Endothelial cell (in vitro differentiated cells): ENCODE measurements around the gene AKR1C8. TPM values are rescaled to one million over a fixed set of nuclear protein-coding genes. Genes with fewer than 3 reads are reported as not detected.
"Not testable (repeated sequence)": the region's sequence is repeated elsewhere in the genome, so short reads cannot be mapped to it uniquely, and the experiment has no call there.

ENCODE experiments used
- DNase-seq: peaks from one replicate; pipeline ENCODE4 v3.0.0; 2021; ENCODE audit warnings: low spot score
- H3K27ac Mint-ChIP-seq: one replicate; pipeline ENCODE4 v1.8.0; 2021; ENCODE audit warnings: mixed read lengths, inconsistent platforms; ENCODE audit not compliant: unreplicated experiment
- H3K27me3 Mint-ChIP-seq: one replicate; pipeline ENCODE4 v1.8.0; 2021; ENCODE audit warnings: mild to moderate bottlenecking, moderate library complexity, mixed read lengths, inconsistent platforms; ENCODE audit not compliant: unreplicated experiment
- H3K36me3 Mint-ChIP-seq: one replicate; pipeline ENCODE4 v1.8.0; 2021; ENCODE audit warnings: mild to moderate bottlenecking, low read depth, mixed read lengths, inconsistent platforms; ENCODE audit not compliant: unreplicated experiment
- H3K4me1 Mint-ChIP-seq: one replicate; pipeline ENCODE4 v1.8.0; 2021; ENCODE audit warnings: mild to moderate bottlenecking, mixed read lengths, inconsistent platforms; ENCODE audit not compliant: unreplicated experiment
- H3K4me3 Mint-ChIP-seq: one replicate; pipeline ENCODE4 v1.8.0; 2021; ENCODE audit warnings: mild to moderate bottlenecking, mixed read lengths, inconsistent platforms; ENCODE audit not compliant: unreplicated experiment
- H3K9me3 Mint-ChIP-seq: one replicate; pipeline ENCODE4 v1.8.0; 2021; ENCODE audit warnings: mixed read lengths, inconsistent platforms; ENCODE audit not compliant: unreplicated experiment
- total RNA-seq: library from RNA; stranded (reverse); fragmentation: NEBNext Ultra II Directional; extraction: Animal tissue kit (Norgen Biotek cat#: 25700); gene quantifications from one replicate; pipeline ENCODE4 v1.2.1, GENCODE V29; 2021; ENCODE audit not compliant: unreplicated experiment
- TF ChIP-seq, protein P1 (sequence below): fragments of 200-600 bp; sonication (generic); IDR thresholded peaks from one replicate; pipeline ENCODE4 v1.5.0; 2021; ENCODE audit warnings: antibody characterized with exemption; ENCODE audit not compliant: unreplicated experiment

AKR1C8 gene
- total RNA-seq, 1 donor from 2014 or later, result not detected

DNA sequence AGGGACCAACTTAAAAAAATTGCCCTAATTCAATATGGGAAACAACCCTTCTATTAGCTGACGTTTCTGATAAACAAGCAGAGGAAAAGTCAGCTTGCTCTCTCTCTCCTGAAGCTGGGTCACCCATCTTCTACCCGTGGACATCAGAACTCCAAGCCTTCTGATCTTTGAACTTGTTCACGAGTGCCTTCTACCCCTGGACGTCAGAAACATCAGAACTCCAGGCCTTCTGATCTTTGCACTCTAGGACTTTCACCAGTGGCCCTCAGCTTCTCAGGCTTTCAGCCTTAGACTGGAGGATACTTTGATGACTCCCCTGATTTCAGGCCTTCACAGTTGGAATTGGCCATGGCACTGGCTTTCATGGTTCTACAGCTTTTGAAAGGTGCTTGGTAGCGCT lies 41.8 kb downstream of the AKR1C8 start:
- Mint-ChIP-seq H3K27ac (no peak overlapping the region), H3K36me3 (no peaks in the 10 kb centered on the region), H3K4me1 (no peaks in the 10 kb centered on the region), H3K27me3 (no peaks in the 10 kb centered on the region), H3K9me3 (no peaks in the 10 kb centered on the region), H3K4me3 (no peak overlapping the region)
- TF ChIP-seq, protein P1, sequence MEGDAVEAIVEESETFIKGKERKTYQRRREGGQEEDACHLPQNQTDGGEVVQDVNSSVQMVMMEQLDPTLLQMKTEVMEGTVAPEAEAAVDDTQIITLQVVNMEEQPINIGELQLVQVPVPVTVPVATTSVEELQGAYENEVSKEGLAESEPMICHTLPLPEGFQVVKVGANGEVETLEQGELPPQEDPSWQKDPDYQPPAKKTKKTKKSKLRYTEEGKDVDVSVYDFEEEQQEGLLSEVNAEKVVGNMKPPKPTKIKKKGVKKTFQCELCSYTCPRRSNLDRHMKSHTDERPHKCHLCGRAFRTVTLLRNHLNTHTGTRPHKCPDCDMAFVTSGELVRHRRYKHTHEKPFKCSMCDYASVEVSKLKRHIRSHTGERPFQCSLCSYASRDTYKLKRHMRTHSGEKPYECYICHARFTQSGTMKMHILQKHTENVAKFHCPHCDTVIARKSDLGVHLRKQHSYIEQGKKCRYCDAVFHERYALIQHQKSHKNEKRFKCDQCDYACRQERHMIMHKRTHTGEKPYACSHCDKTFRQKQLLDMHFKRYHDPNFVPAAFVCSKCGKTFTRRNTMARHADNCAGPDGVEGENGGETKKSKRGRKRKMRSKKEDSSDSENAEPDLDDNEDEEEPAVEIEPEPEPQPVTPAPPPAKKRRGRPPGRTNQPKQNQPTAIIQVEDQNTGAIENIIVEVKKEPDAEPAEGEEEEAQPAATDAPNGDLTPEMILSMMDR, result no peak
- DNase-seq, result no peak

DNA sequence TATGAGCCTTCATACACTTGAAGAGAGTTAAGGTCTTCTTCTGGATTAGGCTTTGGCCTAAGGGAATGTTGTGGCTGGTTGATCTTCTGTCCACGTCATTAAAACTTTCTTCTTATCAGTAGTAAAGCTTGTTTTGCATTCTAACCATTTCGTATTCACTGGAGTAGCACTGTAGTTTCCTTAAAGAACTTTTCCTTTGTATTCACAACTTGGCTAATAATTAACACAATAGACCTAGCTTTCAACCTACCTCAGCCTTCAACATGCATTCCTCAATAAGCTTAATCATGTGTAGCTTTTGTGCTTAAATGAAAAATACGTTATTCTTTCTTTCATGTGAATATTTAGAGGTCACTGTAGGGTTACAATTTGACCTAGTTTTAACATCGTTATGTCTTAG lies 42.8 kb downstream of the AKR1C8 start:
- Mint-ChIP-seq H3K9me3 (no peaks in the 10 kb centered on the region), H3K4me1 (no peaks in the 10 kb centered on the region)

DNA sequence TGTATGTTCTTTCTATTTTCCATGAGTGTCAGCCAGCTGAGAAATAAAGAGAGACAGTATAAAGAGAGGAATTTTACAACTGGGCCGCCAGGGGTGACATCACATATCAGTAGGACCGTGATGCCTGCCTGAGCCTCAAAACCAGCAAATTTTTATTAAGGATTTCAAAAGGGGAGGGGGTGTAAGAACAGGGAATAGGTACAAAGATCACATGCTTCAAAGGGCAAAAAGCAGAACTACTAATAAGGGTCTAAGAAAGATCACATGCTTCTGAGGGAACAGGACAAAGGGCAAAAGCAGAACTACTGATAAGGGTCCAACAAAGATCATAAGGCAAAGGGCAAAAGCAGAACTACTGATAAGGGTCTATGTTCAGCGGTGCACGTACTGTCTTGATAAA lies 47.3 kb downstream of the AKR1C8 start:
- DNase-seq, H3K36me3 Mint-ChIP-seq, H3K27ac Mint-ChIP-seq, H3K4me1 Mint-ChIP-seq, H3K27me3 Mint-ChIP-seq, H3K9me3 Mint-ChIP-seq, H3K4me3 Mint-ChIP-seq: not testable (repeated sequence)

More for the DNA sequence above, 42.8 kb downstream of the AKR1C8 start:
- no peak overlapping the region for H3K4me3 Mint-ChIP-seq
- no peaks in the 10 kb centered on the region for H3K27me3 Mint-ChIP-seq
- TF ChIP-seq, protein P1, result no peak
- no peak for DNase-seq
- H3K27ac Mint-ChIP-seq, result no peak overlapping the region
- H3K36me3 Mint-ChIP-seq, result peaks cover 4% of the 10 kb centered on the region

DNA sequence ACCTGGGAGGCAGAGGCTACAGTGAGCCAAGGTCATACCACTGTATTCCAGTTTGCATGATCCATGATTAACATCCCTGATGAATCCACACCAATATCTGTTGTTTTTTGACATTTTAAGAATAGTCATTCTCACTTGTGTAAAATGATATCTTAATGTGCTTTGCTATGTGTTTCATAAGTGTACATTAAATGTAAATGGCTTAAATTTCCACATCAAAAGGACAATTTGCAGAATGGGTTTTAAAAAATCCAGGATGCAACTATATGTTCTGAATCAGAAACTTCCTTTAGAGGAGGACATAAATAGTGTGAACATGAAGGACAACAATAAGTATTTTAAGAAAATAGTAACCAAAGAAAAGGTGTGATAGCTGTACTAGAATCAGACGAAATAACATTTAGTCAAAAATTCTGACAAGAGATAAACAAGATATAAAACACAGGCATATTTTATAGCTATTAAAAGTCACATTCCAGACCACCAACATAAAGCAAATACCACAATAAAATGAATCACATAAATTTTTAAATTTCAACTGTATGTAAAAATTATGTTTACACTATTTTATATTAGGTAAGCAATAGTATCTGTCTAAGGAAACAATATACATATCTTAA lies 48.4 kb downstream of the AKR1C8 start:
- TF ChIP-seq, protein P1, result no peak
- no peaks in the 10 kb centered on the region for H3K4me1 Mint-ChIP-seq
- H3K4me3 Mint-ChIP-seq, result no peak overlapping the region
- no peak overlapping the region for H3K27ac Mint-ChIP-seq
- H3K9me3 Mint-ChIP-seq, result no peaks in the 10 kb centered on the region
- no peaks in the 10 kb centered on the region for H3K27me3 Mint-ChIP-seq
- H3K36me3 Mint-ChIP-seq, result peaks cover 6% of the 10 kb centered on the region
- no peak for DNase-seq

DNA sequence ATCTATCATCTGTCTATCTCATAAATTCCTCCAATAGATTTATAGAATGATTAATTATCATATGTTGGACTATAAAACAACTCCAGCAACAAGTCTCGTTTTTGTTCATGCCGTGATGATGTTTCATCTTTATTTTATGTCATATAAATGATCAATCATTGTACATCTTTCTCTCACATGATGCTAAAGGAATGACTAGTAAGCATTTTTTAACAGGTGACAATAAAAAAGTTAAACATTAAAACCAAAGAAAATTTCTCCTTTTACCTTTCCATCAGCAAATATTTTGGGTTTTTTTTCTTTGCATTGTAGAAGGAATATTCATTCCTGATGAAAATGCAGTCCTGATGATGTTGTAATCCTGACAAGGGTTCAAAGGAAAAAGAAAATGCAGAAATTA lies 49.4 kb downstream of the AKR1C8 start:
- H3K9me3 Mint-ChIP-seq, result no peaks in the 10 kb centered on the region
- TF ChIP-seq, protein P1, result no peak

More for the DNA sequence above, 49.4 kb downstream of the AKR1C8 start:
- DNase-seq, result no peak
- Mint-ChIP-seq H3K4me1 (no peaks in the 10 kb centered on the region), H3K36me3 (peaks cover 6% of the 10 kb centered on the region), H3K4me3 (no peak overlapping the region), H3K27me3 (no peaks in the 10 kb centered on the region), H3K27ac (no peak overlapping the region)
